ENCODE data around the gene GADD45A.

- no peak for TF ChIP-seq EZH2 (optimal IDR thresholded peaks at IDR 0.05; ENCODE audit: low read depth, low read length)
- TF ChIP-seq, protein P1, sequence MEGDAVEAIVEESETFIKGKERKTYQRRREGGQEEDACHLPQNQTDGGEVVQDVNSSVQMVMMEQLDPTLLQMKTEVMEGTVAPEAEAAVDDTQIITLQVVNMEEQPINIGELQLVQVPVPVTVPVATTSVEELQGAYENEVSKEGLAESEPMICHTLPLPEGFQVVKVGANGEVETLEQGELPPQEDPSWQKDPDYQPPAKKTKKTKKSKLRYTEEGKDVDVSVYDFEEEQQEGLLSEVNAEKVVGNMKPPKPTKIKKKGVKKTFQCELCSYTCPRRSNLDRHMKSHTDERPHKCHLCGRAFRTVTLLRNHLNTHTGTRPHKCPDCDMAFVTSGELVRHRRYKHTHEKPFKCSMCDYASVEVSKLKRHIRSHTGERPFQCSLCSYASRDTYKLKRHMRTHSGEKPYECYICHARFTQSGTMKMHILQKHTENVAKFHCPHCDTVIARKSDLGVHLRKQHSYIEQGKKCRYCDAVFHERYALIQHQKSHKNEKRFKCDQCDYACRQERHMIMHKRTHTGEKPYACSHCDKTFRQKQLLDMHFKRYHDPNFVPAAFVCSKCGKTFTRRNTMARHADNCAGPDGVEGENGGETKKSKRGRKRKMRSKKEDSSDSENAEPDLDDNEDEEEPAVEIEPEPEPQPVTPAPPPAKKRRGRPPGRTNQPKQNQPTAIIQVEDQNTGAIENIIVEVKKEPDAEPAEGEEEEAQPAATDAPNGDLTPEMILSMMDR (IDR thresholded peaks at IDR 0.05; ENCODE audit: low read length): no peak
These were observed 10.6 kb upstream of the GADD45A start for GRCh38 chr1:67674260-67675011.
